GM21717 (cell line): Measurements from ENCODE around the gene PTPRD.

ENCODE experiments used
- ATAC-seq: cut with Tn5 transposase; IDR thresholded peaks from one replicate; pipeline ENCODE4 v1.9.1; 2021; ENCODE audit warnings: mild to moderate bottlenecking, moderate library complexity; ENCODE audit not compliant: unreplicated experiment

The PTPRD gene

GRCh38 chr9:10208691-10209069 is 404.1 kb downstream of the PTPRD start:
- ATAC-seq, result no peak

GRCh38 chr9:10204276-10204675 is 408.5 kb downstream of the PTPRD start:
- no peak for ATAC-seq

- ATAC-seq, result no peak
Measured at GRCh38 chr9:10173561-10173960, 439.2 kb downstream of the PTPRD start.

- ATAC-seq, result no peak
Measured at GRCh38 chr9:10172476-10172875, 440.3 kb downstream of the PTPRD start.

DNA sequence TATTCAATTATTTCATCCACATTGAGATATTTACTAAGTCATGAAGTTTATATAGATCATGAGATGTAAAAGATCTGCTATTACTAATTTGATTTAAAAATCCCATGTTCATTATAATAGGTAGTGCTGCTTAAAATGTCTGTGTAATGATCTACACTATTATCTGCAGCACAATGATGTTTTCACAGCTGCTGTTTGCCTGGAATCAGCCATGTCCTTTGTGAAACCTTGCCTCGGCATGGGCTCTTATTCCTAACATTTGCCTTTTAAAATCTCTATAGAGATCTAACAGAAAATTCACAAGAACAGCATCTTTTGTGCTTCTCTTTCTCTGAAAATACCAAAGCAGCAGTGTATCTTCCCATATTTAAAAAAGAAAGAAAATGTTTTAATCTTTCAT is 444.6 kb downstream of the PTPRD start:
- no peak for ATAC-seq

GRCh38 chr9:10148796-10149195 is 464.0 kb downstream of the PTPRD start:
- no peak for ATAC-seq

GRCh38 chr9:10146517-10147331 is 466.1 kb downstream of the PTPRD start:
- ATAC-seq, result no peak

DNA sequence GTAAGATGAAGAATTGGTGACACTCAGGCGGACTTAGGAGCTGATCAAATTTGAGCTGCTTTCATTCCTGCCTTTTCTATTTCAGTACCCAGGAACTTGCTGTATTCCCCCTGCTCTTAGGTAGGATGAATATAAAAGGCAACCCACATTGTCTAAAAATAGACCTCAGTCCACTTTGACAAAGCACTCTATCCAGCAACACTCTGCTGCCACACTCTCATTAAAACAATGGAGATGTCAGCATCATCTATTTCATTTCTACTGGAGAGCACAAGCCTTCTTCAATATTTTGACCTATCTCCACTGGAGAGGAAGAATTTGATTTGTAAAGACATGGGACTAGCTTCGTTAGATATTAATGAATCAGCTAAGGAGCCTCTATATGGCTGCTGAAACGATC is 468.4 kb downstream of the PTPRD start:
- no peak for ATAC-seq

DNA sequence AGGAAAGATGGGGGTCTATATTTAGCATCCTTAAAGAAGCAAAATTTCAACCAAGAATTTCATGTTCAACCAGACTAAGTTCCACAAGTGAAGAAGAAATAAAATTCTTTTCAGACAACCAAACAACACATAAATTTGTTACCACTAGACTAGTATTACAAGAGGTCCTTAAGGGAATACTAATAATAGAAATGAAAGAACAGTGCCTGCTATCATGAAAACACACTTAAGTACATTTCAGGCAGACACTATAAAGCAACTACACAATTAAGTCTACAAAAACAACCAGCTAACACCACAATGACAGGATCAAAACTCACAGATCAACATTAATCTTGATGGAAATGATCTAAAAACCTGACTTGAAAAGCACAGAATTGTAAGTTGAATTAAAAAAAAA is 477.2 kb downstream of the PTPRD start:
- no peak for ATAC-seq

GRCh38 chr9:10134266-10134665 is 478.5 kb downstream of the PTPRD start:
- no peak for ATAC-seq

DNA sequence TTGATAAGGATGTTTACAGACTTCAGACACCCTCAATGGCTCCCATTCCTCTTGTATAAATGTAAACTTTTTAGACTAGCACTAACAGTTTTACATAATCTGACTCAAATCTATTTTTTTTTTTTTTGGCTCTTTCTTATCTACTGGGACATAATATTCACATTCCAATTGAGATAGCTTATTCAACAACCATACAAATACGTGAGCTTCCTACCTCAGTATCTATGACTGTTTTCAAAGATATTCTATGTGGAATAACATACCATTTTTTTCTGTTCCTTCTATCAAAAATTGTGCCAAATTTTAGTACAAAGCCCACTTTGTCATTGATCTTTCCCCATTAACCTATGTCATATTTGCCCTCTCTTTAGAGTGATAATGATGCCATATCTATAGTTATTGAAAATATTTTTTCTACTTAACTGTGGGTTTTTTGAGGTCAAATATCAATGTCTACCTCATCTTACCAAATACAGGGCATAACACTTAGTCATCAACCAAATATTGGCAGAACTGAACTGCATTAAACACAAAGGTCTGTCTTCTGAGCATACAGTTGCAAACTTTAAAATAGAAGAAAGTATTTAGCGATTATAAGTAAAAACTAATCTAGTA is 482.6 kb downstream of the PTPRD start:
- no peak for ATAC-seq

GRCh38 chr9:10127867-10128266 is 484.9 kb downstream of the PTPRD start:
- ATAC-seq, result no peak

DNA sequence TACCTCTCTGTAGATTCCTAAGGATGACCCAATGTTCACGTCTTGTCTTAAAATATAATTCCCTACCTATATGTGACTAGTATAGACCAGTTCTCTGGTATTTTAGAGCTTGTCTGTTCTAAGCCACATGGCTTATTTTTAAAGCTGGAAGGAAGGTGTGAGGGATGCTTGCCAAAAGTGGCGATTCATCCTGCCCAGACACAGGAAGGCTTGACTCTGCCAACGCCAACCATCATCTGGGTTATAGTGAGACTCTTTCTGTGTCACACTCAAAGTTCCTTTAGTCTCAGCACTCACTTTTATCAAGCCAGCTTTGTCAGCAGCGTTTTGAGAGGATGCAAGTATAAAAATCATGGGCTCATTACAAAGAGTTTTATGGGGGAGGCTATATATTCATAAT is 500.0 kb downstream of the PTPRD start:
- no peak for ATAC-seq

DNA sequence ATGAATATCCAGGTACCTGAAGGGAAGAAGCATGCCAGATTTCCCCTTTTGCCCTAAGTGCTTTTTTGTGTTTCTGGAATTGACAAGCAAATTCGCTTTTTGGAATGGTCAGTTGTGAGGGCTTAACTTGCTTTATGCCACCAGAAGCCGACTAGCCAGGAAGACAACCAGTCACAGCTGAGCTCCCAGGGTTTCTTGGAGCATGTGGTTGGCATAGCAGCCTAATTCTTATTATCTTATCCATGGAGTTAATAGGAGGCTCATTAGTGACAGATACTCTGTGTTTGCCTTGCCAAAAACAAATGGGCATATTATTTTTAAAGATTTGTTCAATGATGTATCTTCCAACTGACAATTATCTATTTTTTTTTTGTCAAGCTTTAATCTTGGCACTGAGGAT is 500.7 kb downstream of the PTPRD start:
- no peak for ATAC-seq

DNA sequence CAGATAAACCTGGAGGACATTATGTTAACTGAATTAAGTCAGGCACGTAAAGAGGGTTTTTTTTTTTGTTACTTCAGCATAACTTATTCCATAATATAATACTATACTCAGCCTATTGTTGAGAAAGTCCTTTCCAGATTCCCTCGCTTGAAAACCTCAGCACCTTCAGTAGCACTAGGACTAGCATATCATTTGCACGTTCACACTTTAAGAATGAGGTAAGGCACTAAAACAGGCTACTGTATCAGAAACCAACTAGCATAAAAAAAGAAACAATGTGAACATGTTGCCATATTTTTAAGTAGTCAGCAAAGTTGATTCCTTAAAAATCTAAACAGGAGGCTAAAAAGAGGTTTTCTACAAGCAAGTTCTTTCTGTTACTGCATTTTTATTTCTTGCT is 504.0 kb downstream of the PTPRD start:
- no peak for ATAC-seq

GRCh38 chr9:10104774-10105173 is 508.0 kb downstream of the PTPRD start:
- ATAC-seq, result no peak

GRCh38 chr9:10095208-10095607 is 517.6 kb downstream of the PTPRD start:
- no peak for ATAC-seq

GRCh38 chr9:10094563-10094962 is 518.2 kb downstream of the PTPRD start:
- ATAC-seq, result no peak

- no peak for ATAC-seq
Measured at GRCh38 chr9:10080012-10080411, 532.8 kb downstream of the PTPRD start.

- no peak for ATAC-seq
Measured at GRCh38 chr9:10079284-10079964, 533.4 kb downstream of the PTPRD start.

DNA sequence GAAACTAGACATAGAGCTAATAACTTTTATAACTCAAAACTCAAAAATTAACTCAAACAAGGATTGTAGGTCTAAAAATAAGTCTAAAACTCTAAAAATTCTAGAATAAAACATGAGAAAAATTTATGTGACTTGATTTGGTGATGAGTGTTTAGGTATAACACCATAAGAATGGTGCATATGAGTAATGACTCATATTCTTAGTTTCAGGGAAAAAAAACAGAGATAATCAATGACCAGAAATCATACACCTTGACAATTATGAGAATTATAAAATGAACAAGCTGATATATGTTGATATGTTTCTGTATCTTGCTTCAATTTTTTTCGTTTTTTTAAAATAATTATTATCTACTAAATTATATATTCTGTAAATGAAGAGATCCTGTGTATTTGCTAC is 541.2 kb downstream of the PTPRD start:
- no peak for ATAC-seq
